Omental fat pad (tissue), 4 donors: ENCODE results near the gene CERK. TPM values are rescaled to one million over a fixed set of nuclear protein-coding genes. Genes with fewer than 3 reads are reported as not detected.

ENCODE experiments used
- ATAC-seq: fragments of 150-250 bp; one replicate; pipeline ENCODE4 v1.9.1; 2016; ENCODE audit warnings: mild to moderate bottlenecking, moderate library complexity; ENCODE audit not compliant: low FRiP score
- DNase-seq: peaks from one replicate; pipeline ENCODE4 v3.0.0-alpha.2; 2019; ENCODE audit warnings: low spot score
- total RNA-seq, 4 donors: library from RNA; depleted of rRNA; stranded (reverse); fragments of >200 nt; gene quantifications; one replicate each; pipeline ENCODE4 v1.1.0, GENCODE V29; 2016
- TF ChIP-seq, protein P1 (sequence below), 3 donors: fragments of 450-650 bp; IDR thresholded peaks; one replicate each; pipeline ENCODE4 v1.5.1; 2016 to 2017; ENCODE audit warnings: antibody characterized with exemption in 3 of 3, mild to moderate bottlenecking in 3 of 3, moderate library complexity in 2 of 3

CERK gene
- total RNA-seq, 4 donors from 2014 or later: 32.7 to 47.8 (median 39.7) TPM

DNA sequence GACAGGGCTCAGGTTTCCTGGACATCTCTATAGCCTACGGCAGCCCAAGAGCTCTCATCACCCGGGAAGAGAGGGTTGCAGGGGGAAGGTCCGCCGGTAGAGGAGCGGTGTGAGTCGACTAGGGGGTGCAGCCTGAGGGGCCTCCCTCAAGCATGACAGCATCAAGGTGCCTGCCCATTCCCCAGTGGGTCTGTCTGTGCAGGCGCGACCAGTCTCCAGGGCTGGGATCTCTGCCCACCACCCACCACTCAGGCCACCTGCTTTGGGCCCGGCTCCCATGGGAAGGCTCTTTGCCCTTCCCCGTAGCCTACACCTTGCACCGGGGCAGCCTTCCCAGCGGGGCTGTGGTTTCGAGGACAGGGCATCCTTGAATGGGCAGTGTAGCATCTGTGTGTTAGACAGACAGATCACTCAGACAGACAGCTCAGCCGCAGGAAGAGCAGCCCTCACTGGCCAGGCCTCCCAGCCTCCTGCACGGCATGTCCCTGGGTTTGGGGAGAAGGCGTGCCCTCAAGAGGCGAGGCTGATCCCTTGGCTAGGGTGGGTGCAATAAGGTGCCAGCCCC is 29.2 kb downstream of the CERK start:
- ATAC-seq: peak; percentile 35
- TF ChIP-seq, protein P1, sequence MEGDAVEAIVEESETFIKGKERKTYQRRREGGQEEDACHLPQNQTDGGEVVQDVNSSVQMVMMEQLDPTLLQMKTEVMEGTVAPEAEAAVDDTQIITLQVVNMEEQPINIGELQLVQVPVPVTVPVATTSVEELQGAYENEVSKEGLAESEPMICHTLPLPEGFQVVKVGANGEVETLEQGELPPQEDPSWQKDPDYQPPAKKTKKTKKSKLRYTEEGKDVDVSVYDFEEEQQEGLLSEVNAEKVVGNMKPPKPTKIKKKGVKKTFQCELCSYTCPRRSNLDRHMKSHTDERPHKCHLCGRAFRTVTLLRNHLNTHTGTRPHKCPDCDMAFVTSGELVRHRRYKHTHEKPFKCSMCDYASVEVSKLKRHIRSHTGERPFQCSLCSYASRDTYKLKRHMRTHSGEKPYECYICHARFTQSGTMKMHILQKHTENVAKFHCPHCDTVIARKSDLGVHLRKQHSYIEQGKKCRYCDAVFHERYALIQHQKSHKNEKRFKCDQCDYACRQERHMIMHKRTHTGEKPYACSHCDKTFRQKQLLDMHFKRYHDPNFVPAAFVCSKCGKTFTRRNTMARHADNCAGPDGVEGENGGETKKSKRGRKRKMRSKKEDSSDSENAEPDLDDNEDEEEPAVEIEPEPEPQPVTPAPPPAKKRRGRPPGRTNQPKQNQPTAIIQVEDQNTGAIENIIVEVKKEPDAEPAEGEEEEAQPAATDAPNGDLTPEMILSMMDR (IDR thresholded peaks at IDR 0.05): no peak
- no peak for DNase-seq

DNA sequence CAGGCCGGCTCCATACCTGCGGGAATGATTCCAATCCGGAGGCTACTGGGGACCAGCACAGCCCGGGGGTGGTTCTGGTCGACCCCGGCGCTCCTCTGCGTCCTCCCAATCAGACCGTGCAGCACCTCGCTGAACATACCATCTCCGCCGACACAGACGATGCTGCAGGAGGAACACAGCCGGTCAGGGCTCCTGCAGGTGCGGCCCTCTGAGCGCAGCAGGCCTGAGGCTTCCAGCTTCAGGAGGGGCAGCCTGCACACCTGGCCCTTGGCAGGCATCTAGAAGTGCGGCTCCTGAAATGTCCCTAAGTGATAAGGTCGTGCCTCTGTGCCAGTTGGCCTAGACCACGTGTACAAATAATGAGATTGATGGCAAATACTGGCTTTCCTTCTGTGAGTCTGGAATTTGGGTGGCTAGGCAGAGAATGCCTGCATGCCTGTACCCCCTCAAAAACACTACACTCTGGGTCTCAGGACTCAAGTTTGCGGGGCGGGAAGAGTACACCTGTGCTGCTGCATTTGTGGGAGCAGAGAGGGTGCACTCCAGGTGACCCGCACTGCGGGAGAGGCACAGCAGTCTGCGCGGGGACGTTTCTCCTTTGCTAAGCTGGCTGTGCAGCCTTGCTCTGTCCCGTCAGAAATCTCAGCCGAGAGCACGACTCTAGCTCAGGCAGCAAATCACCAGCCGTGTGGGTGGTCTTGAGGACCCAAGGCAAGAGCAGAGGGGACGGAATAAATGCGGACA is 30.1 kb downstream of the CERK start:
- no peak for DNase-seq
- TF ChIP-seq, protein P1 (IDR thresholded peaks at IDR 0.05): no peak
- no peak for ATAC-seq

DNA sequence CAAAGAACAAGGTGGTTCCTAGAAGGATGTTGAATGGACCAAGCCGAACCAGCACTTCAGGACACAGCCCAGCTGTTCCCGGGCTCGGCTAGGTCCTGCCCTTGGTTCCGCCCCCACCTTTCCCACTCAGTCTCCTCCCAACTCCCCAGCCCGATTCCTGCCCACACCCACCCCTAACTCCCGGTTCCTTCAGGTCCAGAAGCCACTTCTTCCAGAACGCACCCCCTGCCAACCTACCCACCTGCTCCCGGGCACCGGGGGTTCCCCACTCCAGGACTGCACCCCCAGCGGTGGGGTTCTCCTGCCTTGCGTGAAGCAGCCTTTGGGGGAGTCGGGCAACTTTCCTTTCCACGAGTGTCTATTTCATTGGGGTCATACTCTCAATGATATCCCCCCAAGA is 30.7 kb downstream of the CERK start:
- TF ChIP-seq, protein P1 (IDR thresholded peaks at IDR 0.05): no peak
- ATAC-seq: no peak
- no peak for DNase-seq

DNA sequence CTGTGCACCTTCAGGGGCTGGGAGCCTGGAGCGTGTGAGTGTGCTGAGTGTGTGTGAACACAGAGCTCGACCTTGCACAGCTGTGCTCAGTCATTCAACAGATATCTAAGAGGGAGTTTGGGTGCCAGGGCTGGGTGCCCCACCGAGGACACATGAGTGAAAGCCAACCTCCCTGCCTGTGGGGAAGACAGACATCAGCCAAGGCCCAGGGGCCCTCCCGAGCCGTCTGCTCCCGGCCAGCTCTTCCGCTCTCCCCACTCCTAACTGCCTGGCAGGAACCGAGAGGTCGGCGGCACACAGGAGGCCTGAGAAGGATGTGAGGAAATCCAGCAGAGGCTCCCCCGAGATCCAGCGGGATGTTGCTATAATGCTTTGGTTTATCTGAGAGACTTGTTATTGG is 32.0 kb downstream of the CERK start:
- DNase-seq (no peak), ATAC-seq (no peak)
- TF ChIP-seq, protein P1 (IDR thresholded peaks at IDR 0.05): no peak

DNA sequence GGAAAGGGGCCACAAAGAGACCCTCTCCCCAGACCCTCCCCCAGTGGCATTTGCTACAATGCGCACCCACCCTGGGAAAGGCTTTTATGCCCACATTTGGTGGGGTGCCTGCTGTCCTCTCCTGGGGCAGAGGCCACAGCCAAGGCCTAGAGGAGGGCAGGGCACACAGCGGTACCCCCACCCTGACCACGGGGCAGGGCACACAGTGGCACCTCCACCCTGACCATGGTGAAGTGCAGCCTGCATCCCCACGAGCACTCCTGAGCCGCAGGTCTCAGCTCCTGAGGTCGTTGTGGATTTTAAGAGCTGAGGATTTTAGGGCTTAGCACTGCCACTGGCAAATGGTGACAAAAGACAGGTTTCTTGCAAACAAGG is 34.1 kb downstream of the CERK start:
- no peak for DNase-seq
- TF ChIP-seq, protein P1 (IDR thresholded peaks at IDR 0.05): no peak
- no peak for ATAC-seq

DNA sequence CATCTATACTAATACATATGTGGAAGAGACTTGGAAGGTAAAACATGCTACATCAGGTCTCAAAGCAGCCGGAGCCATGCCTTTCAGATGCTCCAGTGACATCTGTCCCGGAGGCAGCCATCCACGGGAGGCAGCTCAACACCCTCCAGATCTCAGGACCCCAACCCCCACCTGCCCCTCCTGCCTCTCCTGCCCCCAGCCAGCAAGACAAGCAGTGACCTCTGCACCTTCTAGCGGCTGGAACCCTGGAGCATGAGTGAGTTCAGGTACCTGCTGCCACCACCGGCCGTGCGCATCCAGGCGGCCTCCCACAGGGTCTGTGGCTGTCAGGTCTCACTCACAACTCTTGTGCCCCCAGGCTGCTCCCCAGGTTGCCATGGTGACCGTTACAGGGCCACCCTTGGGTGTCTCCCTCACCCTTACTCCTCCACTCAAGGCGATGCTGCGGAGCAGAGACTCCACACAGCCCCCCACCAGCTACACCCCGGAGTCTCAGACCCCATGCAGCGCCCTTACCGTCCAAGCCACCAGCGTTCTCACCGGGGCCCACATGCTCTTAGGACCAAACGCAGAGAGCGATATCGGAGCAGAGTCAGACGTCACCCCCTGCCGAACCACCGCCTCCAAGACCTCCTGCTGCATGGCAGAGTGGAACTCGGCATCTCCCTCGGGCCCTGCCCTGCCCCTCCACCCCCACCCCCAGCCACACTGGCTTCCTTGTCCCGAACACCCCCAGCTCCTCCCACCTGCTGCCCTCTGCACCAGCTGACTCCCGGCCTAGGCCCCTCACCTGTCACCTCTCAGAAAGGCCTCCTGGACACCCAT is 34.7 kb downstream of the CERK start:
- TF ChIP-seq, protein P1 (IDR thresholded peaks at IDR 0.05): no peak
- ATAC-seq: no peak

More for the DNA sequence above, 34.7 kb downstream of the CERK start:
- DNase-seq: no peak
